ENCODE data around the gene ISCA2. TPM values are rescaled to one million over a fixed set of nuclear protein-coding genes. Genes with fewer than 3 reads are reported as not detected.
A peak's percentile ranks its signal among the peaks of the same experiment; 100 is the strongest.

Gene ISCA2
- total RNA-seq, 1 donor from 2014 or later: 22.4 TPM

DNA sequence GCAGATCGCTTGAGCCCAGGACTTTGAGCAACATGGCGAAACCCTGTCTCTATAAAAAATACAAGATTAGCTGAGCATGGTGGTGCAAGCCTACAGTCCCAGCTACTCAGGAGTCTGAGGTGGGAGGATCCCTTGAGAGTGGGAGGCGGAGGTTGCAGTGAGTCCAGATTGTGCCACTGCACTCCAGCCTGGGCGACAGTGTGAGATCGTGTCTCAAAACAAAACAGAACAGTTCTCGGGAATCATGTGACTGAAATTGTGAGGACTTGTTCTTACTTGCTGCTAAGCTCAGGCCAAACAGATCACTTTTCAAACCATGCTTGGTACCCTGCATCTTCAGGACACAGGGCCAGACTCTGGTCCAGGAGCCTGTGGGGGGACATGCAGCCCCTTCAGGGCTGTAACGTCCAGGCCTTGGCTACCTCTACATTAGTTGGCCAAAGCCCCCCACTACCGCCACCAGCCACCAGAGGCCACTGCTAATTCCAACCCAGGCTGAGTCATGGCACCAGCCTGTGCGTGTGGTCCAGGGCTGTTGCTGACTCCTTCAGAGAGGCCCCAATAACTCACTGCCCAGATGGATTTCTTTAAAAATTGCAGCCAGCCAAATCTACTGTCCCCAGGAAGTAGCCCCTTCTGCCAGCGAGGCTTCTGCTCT, 34.1 kb upstream of the ISCA2 start:
- Mint-ChIP-seq H3K4me3 (ENCODE audit: unreplicated experiment) (no peak overlapping the region), H3K36me3 (ENCODE audit: unreplicated experiment) (no peaks in the 10 kb centered on the region), H3K4me1 (ENCODE audit: unreplicated experiment) (peaks cover 4% of the 10 kb centered on the region), H3K9me3 (ENCODE audit: unreplicated experiment) (no peaks in the 10 kb centered on the region), H3K27me3 (ENCODE audit: unreplicated experiment) (peaks cover 21% of the 10 kb centered on the region), H3K27ac (ENCODE audit: unreplicated experiment) (no peak overlapping the region)
- DNase-seq (ENCODE audit: extremely low spot score, unreplicated experiment): no peak
- peak; percentile 61 for TF ChIP-seq CTCF (IDR thresholded peaks at IDR 0.05)

GRCh38 chr14:74459976-74460375, 33.6 kb upstream of the ISCA2 start:
- H3K36me3 Mint-ChIP-seq (ENCODE audit: unreplicated experiment): no peaks in the 10 kb centered on the region
- DNase-seq (ENCODE audit: extremely low spot score, unreplicated experiment): no peak
- peaks cover 4% of the 10 kb centered on the region for H3K4me1 Mint-ChIP-seq (ENCODE audit: unreplicated experiment)
- H3K9me3 Mint-ChIP-seq (ENCODE audit: unreplicated experiment): no peaks in the 10 kb centered on the region
- no peak overlapping the region for H3K27ac Mint-ChIP-seq (ENCODE audit: unreplicated experiment)
- no peak overlapping the region for H3K4me3 Mint-ChIP-seq (ENCODE audit: unreplicated experiment)
- H3K27me3 Mint-ChIP-seq (ENCODE audit: unreplicated experiment): peaks cover 17% of the 10 kb centered on the region
- TF ChIP-seq CTCF (IDR thresholded peaks at IDR 0.05): no peak

DNA sequence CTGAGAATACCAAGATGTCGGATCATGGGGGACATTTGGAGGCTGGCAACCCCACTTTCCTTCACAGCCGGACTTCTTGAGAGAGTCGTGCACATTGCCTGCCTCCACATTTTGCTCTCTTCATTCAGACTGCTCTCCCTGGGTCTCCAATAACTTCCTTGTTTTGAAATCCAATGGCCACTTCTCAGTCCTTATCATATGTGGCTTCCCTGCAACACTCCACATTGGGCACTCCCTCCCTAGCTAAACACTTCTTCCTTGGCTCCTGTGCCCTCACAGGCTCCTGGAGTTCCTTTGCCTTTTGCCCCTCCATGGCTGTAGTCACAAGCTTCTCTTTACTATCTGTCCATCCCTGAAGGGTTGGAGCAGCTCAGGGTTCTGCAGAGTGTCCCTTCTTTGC, 30.6 kb upstream of the ISCA2 start:
- Mint-ChIP-seq H3K4me1 (ENCODE audit: unreplicated experiment) (peaks cover 4% of the 10 kb centered on the region), H3K36me3 (ENCODE audit: unreplicated experiment) (peaks cover 2% of the 10 kb centered on the region)
- no peak for TF ChIP-seq CTCF (IDR thresholded peaks at IDR 0.05)

DNA sequence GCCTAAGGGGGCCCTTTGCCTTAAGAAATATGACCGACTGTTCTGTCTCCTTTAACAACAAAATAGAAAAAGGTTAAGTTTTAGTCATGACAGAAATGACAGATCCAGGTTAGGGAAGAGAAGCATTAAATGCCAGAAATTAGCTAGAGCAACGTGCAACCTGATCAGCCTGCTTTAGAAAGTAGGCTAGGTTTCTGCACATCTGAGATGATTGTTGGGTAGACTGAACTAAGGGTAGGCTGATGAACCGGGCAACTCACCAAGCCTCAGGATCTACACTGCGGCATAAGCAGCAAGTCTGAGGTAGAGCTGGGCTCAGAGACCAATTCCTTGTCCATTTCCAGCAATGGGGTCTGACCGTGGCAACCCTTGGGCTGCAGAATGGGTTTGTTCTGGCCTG, 29.9 kb upstream of the ISCA2 start:
- Mint-ChIP-seq H3K36me3 (ENCODE audit: unreplicated experiment) (peaks cover 7% of the 10 kb centered on the region), H3K9me3 (ENCODE audit: unreplicated experiment) (no peaks in the 10 kb centered on the region), H3K27ac (ENCODE audit: unreplicated experiment) (no peak overlapping the region), H3K27me3 (ENCODE audit: unreplicated experiment) (no peaks in the 10 kb centered on the region), H3K4me1 (ENCODE audit: unreplicated experiment) (peaks cover 4% of the 10 kb centered on the region), H3K4me3 (ENCODE audit: unreplicated experiment) (no peak overlapping the region)
- no peak for DNase-seq (ENCODE audit: extremely low spot score, unreplicated experiment)
- TF ChIP-seq CTCF (IDR thresholded peaks at IDR 0.05): no peak

More for the DNA sequence above, 30.6 kb upstream of the ISCA2 start:
- Mint-ChIP-seq H3K27ac (ENCODE audit: unreplicated experiment) (no peak overlapping the region), H3K9me3 (ENCODE audit: unreplicated experiment) (no peaks in the 10 kb centered on the region), H3K4me3 (ENCODE audit: unreplicated experiment) (no peak overlapping the region), H3K27me3 (ENCODE audit: unreplicated experiment) (no peaks in the 10 kb centered on the region)
- DNase-seq (ENCODE audit: extremely low spot score, unreplicated experiment): no peak

GRCh38 chr14:74464785-74465184, 28.8 kb upstream of the ISCA2 start:
- no peaks in the 10 kb centered on the region for H3K9me3 Mint-ChIP-seq (ENCODE audit: unreplicated experiment)

More at GRCh38 chr14:74464785-74465184, 28.8 kb upstream of the ISCA2 start:
- no peaks in the 10 kb centered on the region for H3K27me3 Mint-ChIP-seq (ENCODE audit: unreplicated experiment)
- H3K36me3 Mint-ChIP-seq (ENCODE audit: unreplicated experiment): peaks cover 11% of the 10 kb centered on the region
- peaks cover 2% of the 10 kb centered on the region for H3K4me1 Mint-ChIP-seq (ENCODE audit: unreplicated experiment)
- H3K27ac Mint-ChIP-seq (ENCODE audit: unreplicated experiment): no peak overlapping the region
- TF ChIP-seq CTCF (IDR thresholded peaks at IDR 0.05): no peak
- no peak for DNase-seq (ENCODE audit: extremely low spot score, unreplicated experiment)
- no peak overlapping the region for H3K4me3 Mint-ChIP-seq (ENCODE audit: unreplicated experiment)

Data from osteocyte (in vitro differentiated cells).